ENCODE results near the gene RBPJL. TPM values are rescaled to one million over a fixed set of nuclear protein-coding genes. Genes with fewer than 3 reads are reported as not detected.

The RBPJL gene
- total RNA-seq, 4 donors from 2014 or later, result not detected

- TF ChIP-seq CTCF (IDR thresholded peaks at IDR 0.05; ENCODE audit: low read depth), result no peak
Observed at GRCh38 chr20:45311589-45312211, 5.1 kb downstream of the RBPJL start.

- TF ChIP-seq CTCF (IDR thresholded peaks at IDR 0.05; ENCODE audit: low read depth), result no peak
Observed at GRCh38 chr20:45312241-45312640, 5.6 kb downstream of the RBPJL start.

- TF ChIP-seq CTCF (IDR thresholded peaks at IDR 0.05; ENCODE audit: low read depth), result no peak
Observed at GRCh38 chr20:45313065-45313695, 6.5 kb downstream of the RBPJL start.

- TF ChIP-seq CTCF (IDR thresholded peaks at IDR 0.05; ENCODE audit: low read depth), result no peak
Observed at GRCh38 chr20:45313943-45314342, 7.3 kb downstream of the RBPJL start.

GRCh38 chr20:45315672-45316071 is 9.0 kb downstream of the RBPJL start:
- TF ChIP-seq CTCF (IDR thresholded peaks at IDR 0.05; ENCODE audit: low read depth), result no peak

- TF ChIP-seq CTCF (IDR thresholded peaks at IDR 0.05; ENCODE audit: low read depth), result no peak
Observed at GRCh38 chr20:45316150-45317080, 9.8 kb downstream of the RBPJL start.

- TF ChIP-seq CTCF (IDR thresholded peaks at IDR 0.05; ENCODE audit: low read depth), result no peak
Observed at GRCh38 chr20:45317826-45318225, 11.2 kb downstream of the RBPJL start.

Measured in subcutaneous adipose tissue (tissue), 4 donors.